H9 (cell line): ENCODE data around the gene ERVH48-1. TPM values are rescaled to one million over a fixed set of nuclear protein-coding genes. Genes with fewer than 3 reads are reported as not detected.

Source experiments
- DNase-seq: peaks from one replicate; pipeline ENCODE4 v3.0.0-alpha.2; 2017
- H2AFZ ChIP-seq: one replicate; pipeline ENCODE4 v1.6.1; 2013; ENCODE audit warnings: mild to moderate bottlenecking, low read length, control low read depth, moderate library complexity
- H2AK5ac ChIP-seq: 2 replicates; pipeline ENCODE4 v1.6.1; 2013; ENCODE audit warnings: low read length, control low read depth, mixed read lengths; ENCODE audit not compliant: insufficient read length
- H2BK120ac ChIP-seq: one replicate; pipeline ENCODE4 v1.6.1; 2013; ENCODE audit warnings: low read depth, mild to moderate bottlenecking, low read length, control low read depth, inconsistent platforms; ENCODE audit not compliant: poor library complexity, severe bottlenecking
- H2BK12ac ChIP-seq: 2 replicates; pipeline ENCODE4 v1.6.1; 2013; ENCODE audit warnings: low read length, control low read depth, mixed read lengths, low read depth; ENCODE audit not compliant: insufficient read length
- H2BK15ac ChIP-seq: 2 replicates; pipeline ENCODE4 v1.6.1; 2013; ENCODE audit warnings: low read depth, low read length, control low read depth
- H2BK20ac ChIP-seq: one replicate; pipeline ENCODE4 v1.6.1; 2013; ENCODE audit warnings: low read depth, mild to moderate bottlenecking, low read length, control low read depth, inconsistent platforms; ENCODE audit not compliant: poor library complexity, severe bottlenecking
- H2BK5ac ChIP-seq: 2 replicates; pipeline ENCODE4 v1.6.1; 2013; ENCODE audit warnings: low read length, control low read depth, mixed read lengths; ENCODE audit not compliant: insufficient read length
- H3K14ac ChIP-seq: 2 replicates; pipeline ENCODE4 v1.6.1; 2013; ENCODE audit warnings: low read length, control low read depth; ENCODE audit not compliant: insufficient read depth
- H3K18ac ChIP-seq: 2 replicates; pipeline ENCODE4 v1.6.1; 2013; ENCODE audit warnings: low read depth, mild to moderate bottlenecking, mixed read lengths, low read length, control low read depth; ENCODE audit not compliant: insufficient read length
- H3K23ac ChIP-seq: 2 replicates; pipeline ENCODE4 v1.6.1; 2013; ENCODE audit warnings: low read length, control low read depth, mixed read lengths, low read depth; ENCODE audit not compliant: insufficient read length
- H3K23me2 ChIP-seq: 2 replicates; pipeline ENCODE4 v1.6.1; 2013; ENCODE audit warnings: low read depth, mild to moderate bottlenecking, mixed read lengths, low read length, control low read depth; ENCODE audit not compliant: insufficient read length, poor library complexity, severe bottlenecking
- H3K27ac ChIP-seq: 2 replicates; pipeline ENCODE4 v1.5.1; 2013; ENCODE audit warnings: low read length, control low read depth, mixed read lengths, low read depth; ENCODE audit not compliant: insufficient read length
- H3K27me3 ChIP-seq: 2 replicates; pipeline ENCODE4 v1.6.1; 2013; ENCODE audit warnings: low read length, control low read depth, inconsistent platforms; ENCODE audit not compliant: insufficient read depth
- H3K4ac ChIP-seq: 2 replicates; pipeline ENCODE4 v1.6.1; 2013; ENCODE audit warnings: low read depth, mild to moderate bottlenecking, control low read depth, inconsistent platforms, low read length, moderate library complexity
- H3K4me1 ChIP-seq: 2 replicates; pipeline ENCODE4 v1.6.1; 2013; ENCODE audit warnings: low read length, control low read depth, inconsistent platforms; ENCODE audit not compliant: insufficient read depth
- H3K4me2 ChIP-seq: 2 replicates; pipeline ENCODE4 v1.6.1; 2013; ENCODE audit warnings: low read length, control low read depth, mixed read lengths; ENCODE audit not compliant: insufficient read length, insufficient read depth
- H3K56ac ChIP-seq: 2 replicates; pipeline ENCODE4 v1.6.1; 2013; ENCODE audit warnings: low read depth, mild to moderate bottlenecking, mixed read lengths, low read length, control low read depth; ENCODE audit not compliant: insufficient read length
- H3K79me1 ChIP-seq: 2 replicates; pipeline ENCODE4 v1.6.1; 2013; ENCODE audit warnings: low read depth, mild to moderate bottlenecking, moderate library complexity, low read length, control low read depth, inconsistent platforms; ENCODE audit not compliant: insufficient read depth, poor library complexity, severe bottlenecking
- H3K79me2 ChIP-seq: 2 replicates; pipeline ENCODE4 v1.6.1; 2013; ENCODE audit warnings: low read length, control low read depth, inconsistent platforms; ENCODE audit not compliant: insufficient read depth
- H3K9ac ChIP-seq: 2 replicates; pipeline ENCODE4 v1.6.1; 2013; ENCODE audit warnings: low read length, control low read depth, mixed read lengths; ENCODE audit not compliant: insufficient read length; ENCODE audit errors: extremely low read depth
- H3K9me3 ChIP-seq: one replicate; pipeline ENCODE4 v1.6.1; 2013; ENCODE audit warnings: low read depth, low read length, inconsistent platforms; ENCODE audit not compliant: control insufficient read depth
- H3T11ph ChIP-seq: one replicate; pipeline ENCODE4 v1.6.1; 2013; ENCODE audit warnings: mild to moderate bottlenecking, low read length, control low read depth, inconsistent platforms
- H4K20me1 ChIP-seq: one replicate; pipeline ENCODE4 v1.6.1; 2013; ENCODE audit not compliant: control insufficient read depth, insufficient read length, insufficient read depth
- H4K5ac ChIP-seq: 2 replicates; pipeline ENCODE4 v1.6.1; 2013; ENCODE audit warnings: low read depth, mild to moderate bottlenecking, mixed read lengths, low read length, control low read depth; ENCODE audit not compliant: insufficient read length
- H4K8ac ChIP-seq: replicated peaks from 2 replicates; pipeline ENCODE4 v1.6.1; 2013; ENCODE audit warnings: low read length, control low read depth, mixed read lengths, low read depth; ENCODE audit not compliant: insufficient read length
- H4K91ac ChIP-seq: 2 replicates; pipeline ENCODE4 v1.6.1; 2013; ENCODE audit warnings: low read depth, mild to moderate bottlenecking, moderate library complexity, mixed read lengths, low read length, control low read depth; ENCODE audit not compliant: insufficient read length
- H3K27ac Mint-ChIP-seq, 3 experiments: 2 replicates in 2 of 3; 3 replicates in 1 of 3; pipeline ENCODE4 v1.8.0; 2020 to 2021; ENCODE audit warnings: mixed read lengths in 3 of 3, mild to moderate bottlenecking in 1 of 3, moderate library complexity in 1 of 3
- H3K27me3 Mint-ChIP-seq: 2 replicates; pipeline ENCODE4 v1.8.0; 2021; ENCODE audit warnings: low read depth, mild to moderate bottlenecking, moderate library complexity, mixed read lengths
- H3K36me3 Mint-ChIP-seq, 3 experiments: 2 replicates in 2 of 3; 3 replicates in 1 of 3; pipeline ENCODE4 v1.8.0; 2020 to 2021; ENCODE audit warnings: low read depth in 3 of 3, mixed read lengths in 3 of 3; ENCODE audit not compliant: insufficient read depth in 1 of 3
- H3K4me1 Mint-ChIP-seq, 2 experiments: 2 replicates each; pipeline ENCODE4 v1.8.0; 2020; ENCODE audit warnings: mixed read lengths in 2 of 2
- H3K4me3 Mint-ChIP-seq, 2 experiments: 2 replicates in 1 of 2; 3 replicates in 1 of 2; pipeline ENCODE4 v1.8.0; 2020 to 2021; ENCODE audit warnings: mild to moderate bottlenecking in 2 of 2, mixed read lengths in 2 of 2, moderate library complexity in 1 of 2
- H3K9me3 Mint-ChIP-seq, 2 experiments: 2 replicates in 1 of 2; 3 replicates in 1 of 2; pipeline ENCODE4 v1.8.0; 2020; ENCODE audit warnings: mild to moderate bottlenecking in 2 of 2, mixed read lengths in 2 of 2, moderate library complexity in 1 of 2
- CTCF ChIP-seq: fragments of 200-600 bp; sonication (generic); conservative IDR thresholded peaks from 3 replicates; pipeline ENCODE4 v1.8.0; 2021; ENCODE audit warnings: antibody characterized with exemption, mild to moderate bottlenecking
- WGBS: extraction: QIAGEN DNeasy Blood & Tissue Kit; methylation state at CpG from one replicate; pipeline ENCODE4 v1.1.7; 2013; ENCODE audit warnings: missing lambda C conversion rate, low lambda C conversion rate, mixed read lengths; ENCODE audit not compliant: insufficient read length; ENCODE audit errors: extremely low coverage; 5-methylcytosine and 5-hydroxymethylcytosine counted together
- total RNA-seq: library from RNA; stranded (reverse); gene quantifications from 2 replicates; pipeline ENCODE4 v1.2.1, GENCODE V29; 2021

ERVH48-1 gene
- total RNA-seq, 1 experiment from 2014 or later = 234 TPM

- no CpG with 5 or more reads among the region's 13 CpGs for WGBS
- Histone ChIP-seq H4K8ac (no peak overlapping the region), H2AFZ (no peak overlapping the region), H3K79me2 (no peaks in the 10 kb centered on the region), H3K4me1 (peaks cover 2% of the 10 kb centered on the region; the same call in 1 of the 2 replicates), H4K20me1 (no peaks in the 10 kb centered on the region), H3K4me2 (no peak overlapping the region), H2BK20ac (no peak overlapping the region), H3K79me1 (no peaks in the 10 kb centered on the region), H2BK5ac (no peak overlapping the region), H3K9me3 (no peaks in the 10 kb centered on the region), H4K91ac (no peak overlapping the region), H3K27ac (no peak overlapping the region), H3T11ph (no peak overlapping the region), H3K56ac (no peak overlapping the region), H3K18ac (peak overlapping the region; percentile 85), H4K5ac (no peak overlapping the region), H3K14ac (no peak overlapping the region), H3K4ac (peak overlapping the region; percentile 39; the same call in 1 of the 2 replicates), H3K23ac (no peak overlapping the region), H2BK12ac (no peak overlapping the region), H2BK120ac (peak overlapping the region; percentile 72), H2AK5ac (no peak overlapping the region), H3K23me2 (no peaks in the 10 kb centered on the region), H3K9ac (no peak overlapping the region), H3K27me3 (no peaks in the 10 kb centered on the region), H2BK15ac (no peak overlapping the region)
- Mint-ChIP-seq H3K9me3 (no peaks in the 10 kb centered on the region), H3K27me3 (no peaks in the 10 kb centered on the region), H3K4me1 (peaks cover 54 to 55% of the 10 kb centered on the region in 2 experiments), H3K27ac (peak overlapping the region; percentile 74 to 96 (median 81); a peak in 6 of 7 replicates), H3K4me3 (no peak overlapping the region), H3K36me3 (peaks cover 2 to 7% (median 5%) of the 10 kb centered on the region in 3 experiments; a peak in 3 of 7 replicates)
- TF ChIP-seq CTCF = no peak
- no peak for DNase-seq
Observed at GRCh38 chr21:42931560-42932235, 6.3 kb upstream of the ERVH48-1 start.
